DOHH2 (cell line): Measurements from ENCODE around the gene PDE8A.
"Not testable (repeated sequence)": the region's sequence is repeated elsewhere in the genome, so short reads cannot be mapped to it uniquely, and the experiment has no call there.

ENCODE experiments used
- H3F3A ChIP-seq: fragments of 200-600 bp; sonication (generic), shearing (Covaris generic); 2 replicates; pipeline ENCODE4 v1.6.0; 2016; ENCODE audit warnings: antibody characterized with exemption, mild to moderate bottlenecking; ENCODE audit not compliant: control insufficient read depth, insufficient read depth
- H3K27ac ChIP-seq: fragments of 200-600 bp; sonication (generic); 2 replicates; pipeline ENCODE4 v1.5.1; 2014; ENCODE audit warnings: low read depth, mild to moderate bottlenecking, low read length, moderate library complexity
- H3K27me3 ChIP-seq: fragments of 200-600 bp; sonication (generic); 2 replicates; pipeline ENCODE4 v1.6.1; 2014; ENCODE audit warnings: mild to moderate bottlenecking, low read length, mixed read lengths; ENCODE audit not compliant: control insufficient read depth
- H3K36me3 ChIP-seq: fragments of 200-600 bp; sonication (generic); 2 replicates; pipeline ENCODE4 v1.6.1; 2014; ENCODE audit warnings: mild to moderate bottlenecking, low read length, moderate library complexity, mixed read lengths; ENCODE audit not compliant: control insufficient read depth
- H3K4me1 ChIP-seq: fragments of 200-600 bp; sonication (generic); 2 replicates; pipeline ENCODE4 v1.6.1; 2014; ENCODE audit warnings: mild to moderate bottlenecking, low read length, mixed read lengths; ENCODE audit not compliant: control insufficient read depth
- H3K4me2 ChIP-seq: fragments of 200-600 bp; sonication (generic); 2 replicates; pipeline ENCODE4 v1.6.0; 2014; ENCODE audit warnings: mild to moderate bottlenecking, low read length, moderate library complexity
- H3K4me3 ChIP-seq: fragments of 200-600 bp; sonication (generic); 2 replicates; pipeline ENCODE4 v1.5.1; 2014; ENCODE audit warnings: mild to moderate bottlenecking, low read length, mixed read lengths
- H3K79me2 ChIP-seq: fragments of 200-600 bp; sonication (generic); 2 replicates; pipeline ENCODE4 v1.6.1; 2014; ENCODE audit warnings: mild to moderate bottlenecking, low read length, mixed read lengths; ENCODE audit not compliant: control insufficient read depth
- H3K9me2 ChIP-seq: fragments of 200-600 bp; sonication (generic); replicated peaks from 2 replicates; pipeline ENCODE4 v1.6.1; 2014; ENCODE audit warnings: mild to moderate bottlenecking, low read length, mixed read lengths; ENCODE audit not compliant: control insufficient read depth
- H3K9me3 ChIP-seq: fragments of 200-600 bp; sonication (generic); 2 replicates; pipeline ENCODE4 v1.6.1; 2014; ENCODE audit warnings: antibody characterized with exemption, low read length, mixed read lengths; ENCODE audit not compliant: control insufficient read depth, insufficient read depth
- H4K20me1 ChIP-seq: fragments of 200-600 bp; sonication (generic); 2 replicates; pipeline ENCODE4 v1.6.0; 2014; ENCODE audit warnings: low read depth, mild to moderate bottlenecking, antibody characterized with exemption, low read length, moderate library complexity; ENCODE audit not compliant: control insufficient read depth, insufficient read depth
- EZH2phosphoT487 ChIP-seq: fragments of 200-600 bp; sonication (generic); IDR thresholded peaks from 2 replicates; pipeline ENCODE4 v1.6.1; 2017; ENCODE audit warnings: borderline replicate concordance, mild to moderate bottlenecking, antibody characterized with exemption, low read length, moderate library complexity, mixed read lengths
- TF ChIP-seq, protein P1 (sequence below): fragments of 200-600 bp; sonication (generic); IDR thresholded peaks from one replicate; pipeline ENCODE4 v1.5.1; 2014; ENCODE audit warnings: antibody characterized with exemption, mild to moderate bottlenecking, low read depth, low read length; ENCODE audit not compliant: poor library complexity, severe bottlenecking

PDE8A gene

GRCh38 chr15:85178308-85178707 lies 196.7 kb downstream of the PDE8A start:
- TF ChIP-seq, protein P1, sequence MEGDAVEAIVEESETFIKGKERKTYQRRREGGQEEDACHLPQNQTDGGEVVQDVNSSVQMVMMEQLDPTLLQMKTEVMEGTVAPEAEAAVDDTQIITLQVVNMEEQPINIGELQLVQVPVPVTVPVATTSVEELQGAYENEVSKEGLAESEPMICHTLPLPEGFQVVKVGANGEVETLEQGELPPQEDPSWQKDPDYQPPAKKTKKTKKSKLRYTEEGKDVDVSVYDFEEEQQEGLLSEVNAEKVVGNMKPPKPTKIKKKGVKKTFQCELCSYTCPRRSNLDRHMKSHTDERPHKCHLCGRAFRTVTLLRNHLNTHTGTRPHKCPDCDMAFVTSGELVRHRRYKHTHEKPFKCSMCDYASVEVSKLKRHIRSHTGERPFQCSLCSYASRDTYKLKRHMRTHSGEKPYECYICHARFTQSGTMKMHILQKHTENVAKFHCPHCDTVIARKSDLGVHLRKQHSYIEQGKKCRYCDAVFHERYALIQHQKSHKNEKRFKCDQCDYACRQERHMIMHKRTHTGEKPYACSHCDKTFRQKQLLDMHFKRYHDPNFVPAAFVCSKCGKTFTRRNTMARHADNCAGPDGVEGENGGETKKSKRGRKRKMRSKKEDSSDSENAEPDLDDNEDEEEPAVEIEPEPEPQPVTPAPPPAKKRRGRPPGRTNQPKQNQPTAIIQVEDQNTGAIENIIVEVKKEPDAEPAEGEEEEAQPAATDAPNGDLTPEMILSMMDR, result no peak
- no peak for TF ChIP-seq EZH2phosphoT487

GRCh38 chr15:85179700-85180099 lies 198.0 kb downstream of the PDE8A start:
- Histone ChIP-seq H3K27me3 (no peaks in the 10 kb centered on the region), H3K9me2 (no peaks in the 10 kb centered on the region), H3K9me3 (no peaks in the 10 kb centered on the region), H3K4me1 (no peaks in the 10 kb centered on the region), H3K79me2 (no peaks in the 10 kb centered on the region), H3K4me3 (no peak overlapping the region), H3K27ac (no peak overlapping the region), H3K36me3 (no peaks in the 10 kb centered on the region), H3F3A (no peaks in the 10 kb centered on the region), H4K20me1 (no peaks in the 10 kb centered on the region), H3K4me2 (no peak overlapping the region)
- TF ChIP-seq, protein P1, result no peak
- no peak for TF ChIP-seq EZH2phosphoT487

More at GRCh38 chr15:85178308-85178707, 196.7 kb downstream of the PDE8A start:
- Histone ChIP-seq H3K36me3 (no peaks in the 10 kb centered on the region), H3K27ac (no peak overlapping the region), H3K9me2 (no peaks in the 10 kb centered on the region), H3K4me3 (no peak overlapping the region), H3K27me3 (no peaks in the 10 kb centered on the region), H3K9me3 (0 out of 2 replicates have a peak, but pooled peaks cover 5% of the 10 kb centered on the region), H3F3A (no peaks in the 10 kb centered on the region), H3K4me1 (no peaks in the 10 kb centered on the region), H3K79me2 (no peaks in the 10 kb centered on the region), H3K4me2 (no peak overlapping the region), H4K20me1 (no peaks in the 10 kb centered on the region)

- H3K27me3 ChIP-seq, H3K4me2 ChIP-seq, H3F3A ChIP-seq, H3K9me2 ChIP-seq, H3K4me3 ChIP-seq, H3K79me2 ChIP-seq, H3K27ac ChIP-seq, H3K36me3 ChIP-seq, H3K4me1 ChIP-seq, H4K20me1 ChIP-seq, H3K9me3 ChIP-seq: not testable (repeated sequence)
These were observed 203.7 kb downstream of the PDE8A start for GRCh38 chr15:85185350-85185749.

- H3K9me2 ChIP-seq, H3K27ac ChIP-seq, H3K36me3 ChIP-seq, H3K4me1 ChIP-seq, H3K79me2 ChIP-seq, H3F3A ChIP-seq, H3K9me3 ChIP-seq, H4K20me1 ChIP-seq, H3K4me2 ChIP-seq, H3K4me3 ChIP-seq, H3K27me3 ChIP-seq: not testable (repeated sequence)
These were observed 206.5 kb downstream of the PDE8A start for GRCh38 chr15:85188171-85188577.
